Heart left ventricle (tissue), 13 donors: ENCODE data around the gene HIVEP2.

Source experiments
- CTCF ChIP-seq, 12 donors: fragments of 200-600 bp; sonication (generic) in 4 of 12; IDR thresholded peaks; one replicate each; pipeline versions ENCODE4 v1.5.0 to v1.8.0; 2018 to 2022; ENCODE audit warnings: antibody characterized with exemption in 12 of 12, mild to moderate bottlenecking in 5 of 12
- POLR2A ChIP-seq, 2 donors: fragments of 450-650 bp; IDR thresholded peaks; one replicate each; pipeline ENCODE4 v1.6.1; 2017; ENCODE audit warnings: antibody characterized with exemption in 2 of 2, mild to moderate bottlenecking in 2 of 2, moderate library complexity in 2 of 2
- donor health status: ischemic (EF 13 %, LVEDD 7.1; RV severe dilation, severe dysfunction).
- donor health status: DM: no; HTN: yes; CAD: no.
- donor health status: DM: no; HTN: no; CAD: no.
- donor health status: ischemic (EF 25% LVEDD 6.9; RV normal size, moderate dysfunction).
- donor health status: ischemic (EF 25% LVEDD 5.7; RV mildly dilated, moderate dysfunction).
- donor health status: ischemic (EF 35%, LVEDD 5.7; RV mildly dilated, moderate dysfunction).
- donor health status: nonischemic (EF 11% LVEDD 7.7; RV severe dilation, severe dysfunction).
- donor health status: DM: yes; HTN: yes; CAD: no.
- donor health status: PGD.
- donor health status: ischemic (EF 29% LVEDD 5.4; RV normal size, mild dysfunction).
- donor health status: nonischemic (EF 23%, LVEDD 6.1; RV moderate dilation, normal function).

- TF ChIP-seq CTCF (IDR thresholded peaks at IDR 0.05), result no peak
- no peak for TF ChIP-seq POLR2A (IDR thresholded peaks at IDR 0.05)
Observed at GRCh38 chr6:142887517-142887916, 57.5 kb downstream of the HIVEP2 start.
